Bronchial epithelial cell (primary cell): Measurements from ENCODE around the gene RBFOX2. TPM values are rescaled to one million over a fixed set of nuclear protein-coding genes. Genes with fewer than 3 reads are reported as not detected.

ENCODE experiments used
- DNase-seq: peaks from one replicate; pipeline ENCODE4 v3.0.0-alpha.2; 2010; ENCODE audit warnings: low read depth
- FAIRE-seq: peaks from 2 replicates; lab custom pipeline; 2011; peaks lifted over from hg19 to GRCh38; lab: Jason Lieb, UNC
- H3K27me3 ChIP-seq: 2 replicates; pipeline ENCODE4 v1.5.1; 2011; ENCODE audit warnings: low read length; ENCODE audit not compliant: control insufficient read depth, insufficient read depth
- H3K36me3 ChIP-seq: 2 replicates; pipeline ENCODE4 v1.5.1; 2011; ENCODE audit warnings: low read length; ENCODE audit not compliant: control insufficient read depth, insufficient read depth
- H3K4me3 ChIP-seq: 2 replicates; pipeline ENCODE4 v1.5.1; 2011; ENCODE audit warnings: mild to moderate bottlenecking, low read depth, low read length, control low read depth
- total RNA-seq: library from RNA; depleted of rRNA; stranded (reverse); fragments of >200 nt; gene quantifications from 2 replicates; pipeline ENCODE4 v1.2.1, GENCODE V29; 2014
- TF ChIP-seq, protein P1 (sequence below): IDR thresholded peaks from 2 replicates; pipeline ENCODE4 v1.5.1; 2011; ENCODE audit warnings: mild to moderate bottlenecking, moderate library complexity, low read length, control low read depth, inconsistent platforms; ENCODE audit not compliant: insufficient read depth, severe bottlenecking

The RBFOX2 gene
- total RNA-seq, 1 donor from 2014 or later = 69.5 TPM

DNA sequence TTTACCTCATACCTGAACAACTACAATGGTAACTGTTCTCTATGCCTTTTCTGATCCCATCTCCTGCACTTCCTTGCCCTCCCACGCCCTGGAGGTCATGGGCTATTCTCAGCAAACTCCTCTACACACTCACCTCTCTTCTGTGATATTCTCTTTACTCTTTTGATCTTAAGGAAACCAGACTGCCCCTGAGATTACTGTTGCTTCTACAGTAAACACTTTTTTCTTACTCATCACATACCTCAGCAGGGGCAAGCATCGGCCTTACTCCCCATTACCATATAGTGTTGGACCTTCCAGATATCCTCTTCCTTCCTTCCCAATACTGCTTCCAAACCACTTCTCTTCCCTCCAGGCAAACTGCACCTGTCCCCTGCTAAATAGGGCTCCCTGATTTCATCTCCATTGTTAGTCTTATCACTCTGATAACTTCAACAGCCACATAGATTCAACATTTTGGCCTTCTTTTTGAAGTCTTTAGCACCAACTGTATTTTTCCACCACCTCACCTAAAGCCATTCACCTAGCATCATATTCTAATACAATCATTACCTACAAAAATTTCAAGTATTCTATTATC, 141.2 kb downstream of the RBFOX2 start:
- no peak for FAIRE-seq
- no peaks in the 10 kb centered on the region for H3K36me3 ChIP-seq
- H3K27me3 ChIP-seq = no peaks in the 10 kb centered on the region
- no peak overlapping the region for H3K4me3 ChIP-seq
- TF ChIP-seq, protein P1, sequence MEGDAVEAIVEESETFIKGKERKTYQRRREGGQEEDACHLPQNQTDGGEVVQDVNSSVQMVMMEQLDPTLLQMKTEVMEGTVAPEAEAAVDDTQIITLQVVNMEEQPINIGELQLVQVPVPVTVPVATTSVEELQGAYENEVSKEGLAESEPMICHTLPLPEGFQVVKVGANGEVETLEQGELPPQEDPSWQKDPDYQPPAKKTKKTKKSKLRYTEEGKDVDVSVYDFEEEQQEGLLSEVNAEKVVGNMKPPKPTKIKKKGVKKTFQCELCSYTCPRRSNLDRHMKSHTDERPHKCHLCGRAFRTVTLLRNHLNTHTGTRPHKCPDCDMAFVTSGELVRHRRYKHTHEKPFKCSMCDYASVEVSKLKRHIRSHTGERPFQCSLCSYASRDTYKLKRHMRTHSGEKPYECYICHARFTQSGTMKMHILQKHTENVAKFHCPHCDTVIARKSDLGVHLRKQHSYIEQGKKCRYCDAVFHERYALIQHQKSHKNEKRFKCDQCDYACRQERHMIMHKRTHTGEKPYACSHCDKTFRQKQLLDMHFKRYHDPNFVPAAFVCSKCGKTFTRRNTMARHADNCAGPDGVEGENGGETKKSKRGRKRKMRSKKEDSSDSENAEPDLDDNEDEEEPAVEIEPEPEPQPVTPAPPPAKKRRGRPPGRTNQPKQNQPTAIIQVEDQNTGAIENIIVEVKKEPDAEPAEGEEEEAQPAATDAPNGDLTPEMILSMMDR = no peak
- peak; percentile 42 for DNase-seq

DNA sequence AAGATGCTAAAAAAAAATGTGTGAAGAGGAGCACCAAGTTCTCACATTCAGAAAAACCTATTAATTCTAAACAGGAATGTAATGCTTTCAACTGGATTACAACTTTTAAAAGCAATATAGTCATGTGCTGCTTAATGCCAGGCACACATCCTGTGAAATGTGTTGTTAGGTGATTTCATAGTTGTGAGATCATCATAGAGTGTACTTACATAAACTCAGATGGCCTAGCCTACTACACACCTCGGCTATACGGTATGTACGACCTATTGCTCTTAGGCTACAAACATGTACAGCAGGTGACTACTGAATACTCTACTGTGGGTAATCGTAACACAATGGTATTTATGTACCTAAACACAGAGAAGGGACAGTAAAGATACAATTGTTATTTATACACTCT, 142.3 kb downstream of the RBFOX2 start:
- DNase-seq (peak; percentile 48), FAIRE-seq (no peak)
- Histone ChIP-seq H3K4me3 (no peak overlapping the region), H3K27me3 (no peaks in the 10 kb centered on the region), H3K36me3 (no peaks in the 10 kb centered on the region)
- TF ChIP-seq, protein P1 = no peak

DNA sequence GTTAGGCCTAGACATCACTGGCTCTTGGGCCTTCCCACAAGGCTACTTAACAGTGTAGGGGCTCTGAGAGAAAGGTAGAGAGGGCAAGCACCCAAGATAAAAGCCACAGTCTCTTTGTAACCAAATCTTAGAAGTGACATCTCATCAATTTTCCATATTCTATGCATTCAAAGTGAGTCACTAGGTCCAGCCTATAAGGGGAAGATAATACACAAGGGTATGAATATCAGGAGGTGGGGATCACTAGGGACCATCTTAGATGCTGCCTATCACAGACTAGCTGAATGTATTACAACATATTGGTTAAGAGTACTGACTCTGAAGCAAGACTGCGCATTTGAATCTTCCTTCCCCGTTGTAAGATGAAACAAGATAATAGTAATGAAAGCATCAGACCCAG, 144.1 kb downstream of the RBFOX2 start:
- FAIRE-seq (no peak), DNase-seq (no peak)
- no peaks in the 10 kb centered on the region for H3K27me3 ChIP-seq
- no peaks in the 10 kb centered on the region for H3K36me3 ChIP-seq
- TF ChIP-seq, protein P1 = no peak
- no peak overlapping the region for H3K4me3 ChIP-seq

DNA sequence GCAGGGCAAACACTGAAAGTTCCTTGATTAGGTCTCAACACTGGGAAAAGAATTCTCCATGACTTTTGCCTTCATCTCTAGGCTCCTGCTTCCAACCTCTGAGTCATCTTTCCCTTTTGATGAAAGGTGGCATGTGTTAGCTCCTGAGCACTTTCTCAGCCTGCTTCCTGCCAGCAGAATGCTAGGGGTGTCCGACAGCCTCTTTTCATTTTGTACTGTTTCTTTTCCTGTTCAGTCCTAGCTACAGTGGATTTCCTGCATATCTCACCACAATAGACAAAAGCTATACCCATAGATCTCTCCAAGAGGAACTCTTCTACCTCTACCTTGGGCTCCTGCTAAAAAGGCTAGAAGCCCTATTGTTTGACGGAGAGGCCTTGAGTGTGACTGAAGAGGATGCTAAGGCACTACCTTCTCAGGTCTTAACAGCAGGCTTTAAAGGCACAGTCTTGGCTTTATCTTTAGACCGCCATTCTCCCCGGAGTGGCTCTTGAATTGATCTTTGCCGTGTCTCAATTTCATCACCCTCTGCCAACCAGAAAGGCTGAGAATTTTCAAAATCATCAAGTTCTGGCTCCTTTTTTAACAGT, 145.5 kb downstream of the RBFOX2 start:
- DNase-seq (peak; percentile 73), FAIRE-seq (no peak)
- no peaks in the 10 kb centered on the region for H3K36me3 ChIP-seq
- H3K4me3 ChIP-seq = no peak overlapping the region
- H3K27me3 ChIP-seq = no peaks in the 10 kb centered on the region
- TF ChIP-seq, protein P1 = no peak

DNA sequence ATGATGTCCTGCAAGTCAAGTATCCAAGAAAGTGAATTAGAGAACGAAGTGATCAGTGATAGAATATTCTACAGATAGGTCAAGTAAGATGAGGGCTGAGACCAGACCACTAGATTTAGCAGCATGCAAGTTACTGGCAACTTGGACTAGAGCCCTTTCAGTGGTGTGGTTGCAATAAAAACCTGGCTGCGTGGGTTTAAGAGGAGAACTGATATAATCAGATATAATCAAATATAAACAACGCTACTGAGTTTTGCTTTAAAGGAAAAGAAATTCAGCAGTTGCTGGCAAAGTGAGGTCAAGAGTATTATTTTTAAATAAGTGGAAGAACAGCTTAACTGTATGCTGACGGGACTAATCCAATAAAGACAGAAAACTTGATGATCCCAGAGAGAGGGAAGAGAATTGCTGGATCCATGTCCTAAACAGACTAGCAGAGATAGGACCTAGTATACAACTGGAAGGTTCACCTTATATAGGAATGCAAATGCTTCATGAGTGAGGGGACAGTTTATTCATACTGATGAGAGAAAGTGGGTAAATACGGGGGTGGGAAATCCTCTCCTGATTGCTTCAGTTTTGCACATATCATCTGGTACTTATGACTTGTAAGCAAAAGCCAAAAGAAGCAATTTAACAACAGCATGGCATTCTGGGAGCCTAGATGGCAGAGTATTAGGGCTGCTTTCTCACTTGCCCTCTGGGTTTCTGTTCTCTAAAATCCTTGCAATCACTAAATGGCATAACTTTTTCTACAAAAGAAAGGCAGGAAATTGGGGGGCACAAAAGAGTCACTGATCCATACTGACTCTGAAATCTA, 146.2 kb downstream of the RBFOX2 start:
- FAIRE-seq = no peak

More for the DNA sequence above, 146.2 kb downstream of the RBFOX2 start:
- Histone ChIP-seq H3K27me3 (no peaks in the 10 kb centered on the region), H3K4me3 (no peak overlapping the region), H3K36me3 (no peaks in the 10 kb centered on the region)
- DNase-seq = no peak
- TF ChIP-seq, protein P1 = no peak
